Endometrium (tissue), 2 donors: ENCODE results near the gene C11orf98.
"Not testable (repeated sequence)": the region's sequence is repeated elsewhere in the genome, so short reads cannot be mapped to it uniquely, and the experiment has no call there.

ENCODE experiments used
- FAIRE-seq: peaks from 2 replicates; lab custom pipeline; 2012; peaks lifted over from hg19 to GRCh38; lab: Jason Lieb, UNC
- donor health status: control.
- donor health status: control.

The C11orf98 gene

GRCh38 chr11:62682518-62682917 is 17.5 kb upstream of the C11orf98 start:
- FAIRE-seq: no peak

GRCh38 chr11:62680825-62681240 is 15.8 kb upstream of the C11orf98 start:
- no peak for FAIRE-seq

GRCh38 chr11:62678770-62679696 is 14.0 kb upstream of the C11orf98 start, which contains the start of gene UBXN1:
UBXN1 (minus strand) TSS chr11:62679073; CDS start chr11:62678923, 150 bp downstream.
- FAIRE-seq: no peak

- FAIRE-seq: no peak
These were observed 13.4 kb upstream of the C11orf98 start for GRCh38 chr11:62678433-62678769.

GRCh38 chr11:62677714-62678113 is 12.7 kb upstream of the C11orf98 start:
- no peak for FAIRE-seq

- FAIRE-seq: no peak
These were observed 12.1 kb upstream of the C11orf98 start for GRCh38 chr11:62677156-62677555.

GRCh38 chr11:62676698-62677097 is 11.7 kb upstream of the C11orf98 start:
- no peak for FAIRE-seq

GRCh38 chr11:62675415-62675814 is 10.4 kb upstream of the C11orf98 start:
- not testable (repeated sequence) for FAIRE-seq

GRCh38 chr11:62673196-62673525 is 8.2 kb upstream of the C11orf98 start:
- FAIRE-seq: no peak

- no peak for FAIRE-seq
These were observed 6.8 kb upstream of the C11orf98 start, which contains the start of the genes LBHD1 and UQCC3 for GRCh38 chr11:62671608-62672389. LBHD1 (minus strand) TSS chr11:62672267; CDS start chr11:62670031, 2,236 bp downstream. UQCC3 (plus strand) TSS chr11:62671673; CDS start chr11:62671746, 73 bp downstream.

GRCh38 chr11:62671236-62671607 is 6.2 kb upstream of the C11orf98 start:
- no peak for FAIRE-seq

GRCh38 chr11:62669420-62670161 is 4.6 kb upstream of the C11orf98 start:
- no peak for FAIRE-seq

GRCh38 chr11:62667460-62667859 is 2.5 kb upstream of the C11orf98 start:
- no peak for FAIRE-seq

GRCh38 chr11:62666259-62666926 is 1.4 kb upstream of the C11orf98 start:
- FAIRE-seq: no peak

- FAIRE-seq: no peak
These were observed 719 bp upstream of the C11orf98 start for GRCh38 chr11:62665599-62666258.

GRCh38 chr11:62664405-62665074 is 470 bp downstream of the C11orf98 start:
- no peak for FAIRE-seq

- no peak for FAIRE-seq
These were observed 8.1 kb downstream of the C11orf98 start for GRCh38 chr11:62656796-62657429.

- FAIRE-seq: no peak
These were observed 10.7 kb downstream of the C11orf98 start for GRCh38 chr11:62654297-62654696.

- no peak for FAIRE-seq
These were observed 12.6 kb downstream of the C11orf98 start for GRCh38 chr11:62652161-62653006.
